H1 (cell line): ENCODE data around the gene ACRV1. TPM values are rescaled to one million over a fixed set of nuclear protein-coding genes. Genes with fewer than 3 reads are reported as not detected.

Experiments used
- CHD7 ChIP-seq: fragments of 300-600 bp; sonication (generic); IDR thresholded peaks from 2 replicates; pipeline ENCODE4 v1.7.1; 2012; ENCODE audit warnings: low read length, moderate library complexity, mild to moderate bottlenecking, inconsistent platforms; ENCODE audit not compliant: insufficient replicate concordance
- SP2 ChIP-seq: IDR thresholded peaks from 2 replicates; pipeline ENCODE4 v1.6.1; 2012; ENCODE audit warnings: mild to moderate bottlenecking, low read length, inconsistent platforms
- polyA plus RNA-seq, 7 experiments: library from polyadenylated mRNA; depleted of rRNA in 3 of 7; stranded (reverse) in 5 of 7; unstranded in 2 of 7; fragments of >200 nt in 5 of 7; fragments of 200-250 nt in 2 of 7; gene quantifications; 1 replicate in 5 of 7; 2 replicates in 1 of 7; 4 replicates in 1 of 7; pipeline versions ENCODE4 v1.2.1 to v1.2.3, GENCODE V29; 2011 to 2013; ENCODE audit warnings: missing spikeins in 2 of 7, mixed read lengths in 2 of 7
- total RNA-seq: library from RNA; stranded (reverse); fragmentation: NEBNext Ultra II Directional; extraction: Animal tissue kit (Norgen Biotek cat#: 25700); gene quantifications from 2 replicates; pipeline ENCODE4 v1.2.1, GENCODE V29; 2021

The ACRV1 gene
- total and polyA plus RNA-seq, 2 of the 8 experiments (the other 6 are each of a cell fraction or from before 2014, with no cell fraction given): 0.06 TPM; not detected in 1

- TF ChIP-seq CHD7: no peak
- TF ChIP-seq SP2: no peak
Observed at GRCh38 chr11:125679397-125679796, 1.2 kb downstream of the ACRV1 start (continued).
